ENCODE data around the gene NEUROG3. TPM values are rescaled to one million over a fixed set of nuclear protein-coding genes. Genes with fewer than 3 reads are reported as not detected.

Gene NEUROG3
- polyA plus RNA-seq (ENCODE audit: insufficient read length in 3 of 3) = not detected

DNA sequence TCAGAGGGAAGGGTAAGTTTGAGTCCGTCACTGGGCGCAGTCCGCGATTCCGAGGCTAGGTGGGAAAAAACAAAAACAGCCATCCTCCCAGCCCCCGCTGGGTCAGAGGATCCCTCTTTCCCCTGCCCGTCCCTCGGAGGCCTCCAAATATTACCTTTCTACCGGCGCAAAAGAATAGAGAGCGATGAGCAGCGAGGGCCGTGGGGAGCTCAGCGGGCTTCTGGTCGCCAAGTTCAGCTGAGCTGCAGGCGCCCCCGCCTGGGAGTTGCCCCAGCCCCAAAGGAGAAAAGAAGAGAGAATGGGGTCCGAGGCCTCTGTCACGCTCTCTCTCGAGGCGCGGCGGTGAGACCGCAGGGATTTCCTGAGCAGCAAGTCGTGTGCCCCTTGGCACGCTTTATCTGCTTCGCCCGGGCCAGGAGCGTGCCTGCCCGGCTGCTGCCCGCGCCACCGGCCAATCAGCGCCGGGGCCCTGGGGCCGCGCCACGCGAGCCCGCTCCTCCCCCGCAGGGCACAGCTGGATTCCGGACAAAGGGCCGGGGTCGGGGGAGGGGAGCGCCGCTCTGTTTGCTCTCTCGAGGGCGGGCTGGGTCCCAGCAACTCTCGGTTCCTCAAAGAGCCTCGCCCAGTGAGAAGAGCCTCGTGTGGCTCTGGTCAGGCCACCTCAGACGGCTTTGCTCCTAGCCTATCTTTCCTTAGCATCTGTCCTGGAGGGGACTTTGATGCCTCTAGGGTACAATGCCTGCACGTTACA is at the start of gene NEUROG3:
Gene NEUROG3, minus strand, starts transcription at position 367 of the 751 bp plus-strand sequence. CDS start 379 bp downstream, outside the sequence.
- DNase-seq (ENCODE audit: low read depth in 3 of 3, low spot score in 2 of 3) = no peak

GRCh38 chr10:69620625-69621024 is 47.4 kb upstream of the NEUROG3 start:
- no peak for DNase-seq (ENCODE audit: low read depth in 3 of 3, low spot score in 2 of 3)

- DNase-seq (ENCODE audit: low read depth in 3 of 3, low spot score in 2 of 3) = no peak
Observed at GRCh38 chr10:69619626-69620025, 46.4 kb upstream of the NEUROG3 start.

GRCh38 chr10:69618746-69619145 is 45.5 kb upstream of the NEUROG3 start:
- DNase-seq (ENCODE audit: low read depth in 3 of 3, low spot score in 2 of 3) = no peak

GRCh38 chr10:69616358-69616757 is 43.1 kb upstream of the NEUROG3 start:
- DNase-seq (ENCODE audit: low read depth in 3 of 3, low spot score in 2 of 3) = no peak

DNA sequence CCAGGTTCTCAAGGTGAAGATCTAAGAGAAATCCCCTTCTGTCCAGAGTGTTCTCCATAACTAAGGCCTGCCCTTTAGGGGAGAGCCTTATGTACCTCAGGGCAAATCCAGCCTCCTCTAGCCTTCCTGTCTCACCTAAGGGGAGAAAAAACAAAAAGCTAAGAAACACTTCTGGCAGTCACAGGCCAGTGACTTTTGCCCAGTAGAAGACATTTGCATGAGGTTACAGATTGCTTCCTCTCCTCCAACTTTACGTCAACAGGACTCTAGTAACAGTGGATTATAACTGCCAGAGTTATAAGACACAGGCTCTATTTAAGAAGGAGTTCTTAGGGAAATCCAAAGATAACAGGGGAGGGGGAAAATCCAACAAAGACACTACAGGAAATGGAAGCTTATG is 40.9 kb upstream of the NEUROG3 start:
- no peak for DNase-seq (ENCODE audit: low read depth in 3 of 3, low spot score in 2 of 3)

DNA sequence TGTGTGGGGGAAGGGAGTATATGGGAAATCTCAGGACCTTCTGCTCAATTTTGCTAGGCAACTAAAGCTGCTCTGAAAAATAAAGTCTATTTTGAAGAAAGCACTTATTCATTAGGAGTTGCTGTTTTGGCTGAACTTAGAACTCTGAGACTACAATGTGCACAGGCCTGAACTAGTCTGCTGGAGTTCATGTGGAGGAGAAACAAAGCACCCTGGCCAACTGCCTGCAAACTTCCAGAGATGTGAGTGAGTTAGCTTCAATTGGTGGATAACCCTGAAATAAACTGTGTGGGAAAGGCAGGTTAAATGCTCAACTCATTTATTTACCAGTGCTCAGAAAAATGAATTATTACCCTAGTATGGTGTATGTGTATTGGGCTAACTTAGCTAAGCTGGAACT is 39.5 kb upstream of the NEUROG3 start:
- DNase-seq (ENCODE audit: low read depth in 3 of 3, low spot score in 2 of 3) = no peak

DNA sequence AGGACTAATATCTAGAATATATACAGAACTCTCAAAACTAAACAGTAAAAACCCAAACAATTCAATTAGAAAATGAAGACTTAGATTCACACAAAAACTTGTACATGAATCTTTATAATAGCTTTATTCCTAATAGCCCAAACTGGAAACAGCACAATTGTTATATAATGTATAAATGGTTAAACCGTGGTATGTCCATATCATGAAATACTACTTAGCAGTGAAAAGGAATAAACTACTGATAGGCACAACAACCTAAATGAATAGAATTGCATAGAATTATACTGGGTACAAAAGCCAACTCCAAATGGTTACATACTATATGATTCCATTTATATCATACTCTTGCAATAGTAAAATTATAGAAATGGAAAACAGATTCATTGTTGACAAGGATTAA is 35.9 kb upstream of the NEUROG3 start:
- DNase-seq (ENCODE audit: low read depth in 3 of 3, low spot score in 2 of 3) = no peak

DNA sequence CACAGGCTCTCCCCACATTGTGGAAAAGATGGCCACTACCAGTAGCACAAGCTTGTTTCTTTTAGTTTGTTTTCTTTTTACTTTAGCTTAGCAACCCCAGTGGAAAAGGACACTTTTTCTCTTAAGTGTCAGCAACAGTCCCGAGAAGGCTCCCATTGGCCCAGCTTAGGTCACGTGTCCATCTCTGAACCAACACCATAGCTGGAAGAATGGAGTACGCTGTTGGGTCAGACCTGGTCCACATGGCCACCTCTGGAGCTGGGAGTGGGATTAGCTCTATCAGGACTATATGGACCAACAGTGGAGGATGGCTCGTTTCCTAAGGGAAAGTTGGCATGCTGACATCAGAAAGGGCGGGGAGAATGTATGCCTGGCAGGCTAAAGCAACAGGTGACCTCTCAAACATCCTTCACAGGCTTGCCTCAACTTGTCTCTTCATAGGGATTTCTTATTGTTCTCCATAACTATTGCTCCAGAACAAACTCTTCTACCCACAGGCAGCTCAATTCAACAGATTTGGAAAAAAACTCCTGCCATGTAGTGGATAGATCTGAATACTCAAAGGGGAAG is 27.6 kb upstream of the NEUROG3 start:
- DNase-seq (ENCODE audit: low read depth in 3 of 3, low spot score in 2 of 3) = no peak

GRCh38 chr10:69588358-69588757 is 15.1 kb upstream of the NEUROG3 start:
- no peak for DNase-seq (ENCODE audit: low read depth in 3 of 3, low spot score in 2 of 3)

- DNase-seq (ENCODE audit: low read depth in 3 of 3, low spot score in 2 of 3) = no peak
Observed at GRCh38 chr10:69584624-69585023, 11.4 kb upstream of the NEUROG3 start.

- DNase-seq (ENCODE audit: low read depth in 3 of 3, low spot score in 2 of 3) = no peak
Observed at GRCh38 chr10:69583106-69583505, 9.9 kb upstream of the NEUROG3 start.

GRCh38 chr10:69580435-69580834 is 7.2 kb upstream of the NEUROG3 start:
- no peak for DNase-seq (ENCODE audit: low read depth in 3 of 3, low spot score in 2 of 3)

DNA sequence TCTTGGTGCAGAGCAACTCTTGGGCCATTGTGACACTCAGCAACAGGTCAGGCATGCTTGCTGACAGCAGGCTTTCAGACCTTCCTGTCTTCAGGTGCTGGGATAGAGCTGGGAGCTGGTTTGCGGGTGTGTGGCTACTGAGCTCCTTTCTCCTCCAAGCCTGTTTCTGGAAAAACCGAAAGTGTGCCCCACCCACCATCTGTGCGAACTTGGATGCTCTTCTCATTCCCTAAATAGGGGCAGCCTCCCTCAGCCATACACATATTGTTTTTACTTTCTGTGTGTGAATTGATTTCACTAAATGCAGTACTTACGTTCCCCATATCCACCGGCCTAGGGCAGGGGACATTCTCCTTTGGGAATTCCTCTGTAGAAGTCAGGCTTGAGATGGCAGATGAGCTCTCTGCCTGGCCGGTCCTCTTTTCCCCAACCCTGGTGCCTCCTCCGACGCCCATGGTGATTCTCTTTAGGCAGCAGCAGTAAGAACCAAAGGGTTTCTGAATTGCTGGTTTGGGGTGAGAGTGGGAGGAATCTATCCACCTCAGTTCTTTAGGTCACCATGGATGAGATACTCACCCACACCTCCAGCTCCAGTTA is 6.3 kb upstream of the NEUROG3 start:
- no peak for DNase-seq (ENCODE audit: low read depth in 3 of 3, low spot score in 2 of 3)

- no peak for DNase-seq (ENCODE audit: low read depth in 3 of 3, low spot score in 2 of 3)
Observed at GRCh38 chr10:69578508-69578991, 5.3 kb upstream of the NEUROG3 start.

GRCh38 chr10:69577268-69578232 is 4.3 kb upstream of the NEUROG3 start:
- DNase-seq (ENCODE audit: low read depth in 3 of 3, low spot score in 2 of 3) = no peak

DNA sequence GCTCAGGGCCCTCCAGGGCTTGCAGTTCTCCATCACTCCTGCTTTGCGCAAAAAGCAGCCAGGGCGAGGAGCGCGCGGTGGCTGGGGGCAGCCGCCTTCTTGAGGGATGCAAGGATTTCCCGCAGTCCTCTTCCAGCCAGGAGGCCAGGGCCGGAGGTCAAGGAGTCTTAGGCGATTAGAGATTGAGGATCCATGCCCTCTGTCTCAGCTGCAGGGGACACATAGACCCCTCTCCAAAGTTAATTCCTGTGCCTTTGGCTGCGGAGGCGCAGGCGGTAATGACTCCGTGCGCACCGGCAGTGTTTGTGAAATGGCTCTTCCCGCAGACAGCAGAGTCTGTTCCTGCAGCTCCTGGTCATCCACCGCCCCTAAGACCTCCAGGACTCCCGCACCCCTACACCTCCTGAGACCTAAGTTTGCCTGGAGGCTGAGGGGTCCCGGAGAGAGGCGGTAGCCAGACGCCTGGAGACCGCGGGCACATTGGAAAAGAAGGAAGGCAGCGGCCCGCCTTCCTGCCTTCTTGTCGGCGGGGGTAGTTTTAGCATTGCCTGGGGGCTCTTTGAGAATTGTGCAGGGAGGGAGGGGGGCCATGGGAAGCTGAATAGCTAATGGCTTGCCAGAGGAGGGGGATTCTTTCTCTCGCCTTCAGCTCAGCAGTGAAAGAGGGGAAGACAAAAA is 3.3 kb upstream of the NEUROG3 start:
- no peak for DNase-seq (ENCODE audit: low read depth in 3 of 3, low spot score in 2 of 3)

DNA sequence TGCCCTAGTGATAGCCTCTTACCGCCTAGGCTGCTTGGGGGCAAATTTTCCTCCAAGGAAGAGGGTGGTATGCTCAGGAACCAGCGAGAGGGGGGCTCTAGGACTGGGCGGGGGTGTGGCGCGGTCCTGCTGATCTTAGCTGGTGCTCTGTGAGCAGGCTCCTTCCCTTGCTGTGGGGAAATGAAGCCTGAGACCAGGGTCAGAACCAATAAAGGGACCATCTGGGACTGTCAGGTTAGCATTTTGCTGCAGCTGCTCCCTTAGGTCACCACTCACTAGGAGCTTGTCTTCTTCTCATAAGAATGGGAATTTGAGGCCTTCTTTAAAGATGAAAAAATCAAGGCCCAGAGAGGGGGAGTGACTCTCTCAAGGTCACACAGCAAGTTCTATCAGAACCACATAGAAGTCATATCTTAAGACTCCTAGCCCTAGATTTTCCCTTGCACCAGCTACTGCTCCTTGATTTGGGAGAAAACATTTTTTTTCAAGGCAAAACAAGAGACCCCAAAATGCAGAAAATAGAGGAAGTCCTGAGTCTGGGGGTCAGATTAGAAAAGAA is 2.0 kb upstream of the NEUROG3 start:
- no peak for DNase-seq (ENCODE audit: low read depth in 3 of 3, low spot score in 2 of 3)

DNA sequence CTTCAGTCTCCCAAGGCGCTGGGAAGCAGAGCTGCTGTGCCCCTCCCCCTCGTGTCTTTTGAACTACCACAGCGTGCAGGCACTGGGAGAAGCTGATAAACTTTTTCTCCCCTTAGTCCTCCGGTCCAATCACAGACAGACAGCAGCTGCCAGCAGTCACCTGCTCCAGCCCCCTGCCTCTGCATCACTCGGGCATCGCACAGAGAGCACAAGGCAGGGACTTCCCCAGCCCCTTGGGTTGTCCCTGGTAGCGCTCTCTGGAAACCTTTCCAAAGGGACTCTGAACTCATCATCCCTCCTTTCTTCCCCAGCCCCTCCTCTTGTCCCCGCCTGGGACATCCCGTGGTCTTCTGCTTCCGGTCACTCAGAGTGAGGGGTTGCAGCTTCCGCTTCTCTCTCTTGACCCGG is 1.4 kb upstream of the NEUROG3 start:
- DNase-seq (ENCODE audit: low read depth in 3 of 3, low spot score in 2 of 3) = no peak
